ENCODE results near the gene XRCC5.
"Not testable (repeated sequence)": the region's sequence is repeated elsewhere in the genome, so short reads cannot be mapped to it uniquely, and the experiment has no call there.

XRCC5 gene

GRCh38 chr2:216119986-216120385 is 10.8 kb downstream of the XRCC5 start:
- DNase-seq, result no peak

GRCh38 chr2:216121255-216121654 is 12.1 kb downstream of the XRCC5 start:
- DNase-seq, result no peak

GRCh38 chr2:216126943-216127342 is 17.8 kb downstream of the XRCC5 start:
- DNase-seq, result no peak

- DNase-seq, result no peak
These were observed 21.3 kb downstream of the XRCC5 start for GRCh38 chr2:216130346-216130971.

- no peak for DNase-seq
These were observed 22.2 kb downstream of the XRCC5 start for GRCh38 chr2:216131175-216131926.

GRCh38 chr2:216132585-216132984 is 23.4 kb downstream of the XRCC5 start:
- no peak for DNase-seq

- no peak for DNase-seq
These were observed 24.2 kb downstream of the XRCC5 start for GRCh38 chr2:216133397-216133796.

GRCh38 chr2:216134958-216135541 is 25.9 kb downstream of the XRCC5 start:
- DNase-seq, result no peak

GRCh38 chr2:216139884-216140283 is 30.7 kb downstream of the XRCC5 start:
- peak; percentile 9 for DNase-seq

GRCh38 chr2:216141516-216141915 is 32.4 kb downstream of the XRCC5 start:
- DNase-seq, result not testable (repeated sequence)

GRCh38 chr2:216142540-216142939 is 33.4 kb downstream of the XRCC5 start:
- DNase-seq, result no peak

- no peak for DNase-seq
These were observed 35.2 kb downstream of the XRCC5 start for GRCh38 chr2:216144372-216144771.

- DNase-seq, result no peak
These were observed 35.7 kb downstream of the XRCC5 start for GRCh38 chr2:216144857-216145256.

GRCh38 chr2:216146573-216146972 is 37.4 kb downstream of the XRCC5 start:
- DNase-seq, result no peak

- no peak for DNase-seq
These were observed 38.3 kb downstream of the XRCC5 start for GRCh38 chr2:216147172-216148131.

- no peak for DNase-seq
These were observed 39.8 kb downstream of the XRCC5 start for GRCh38 chr2:216148983-216149382.

GRCh38 chr2:216149741-216150140 is 40.6 kb downstream of the XRCC5 start:
- DNase-seq, result no peak

GRCh38 chr2:216151313-216152025 is 42.3 kb downstream of the XRCC5 start:
- DNase-seq, result no peak

- DNase-seq, result no peak
These were observed 46.8 kb downstream of the XRCC5 start for GRCh38 chr2:216155954-216156353.

GRCh38 chr2:216156822-216157221 is 47.7 kb downstream of the XRCC5 start:
- no peak for DNase-seq

GRCh38 chr2:216159144-216159543 is 50.0 kb downstream of the XRCC5 start:
- DNase-seq, result no peak

GRCh38 chr2:216159646-216160045 is 50.5 kb downstream of the XRCC5 start:
- no peak for DNase-seq

Data from RPMI8226 (cell line).